Liver (tissue), 3 donors: ENCODE data around the gene HOXD4.

Source experiments
- CTCF ChIP-seq: fragments of 150-350 bp; IDR thresholded peaks from 2 replicates; pipeline ENCODE4 v1.5.1; 2017; ENCODE audit warnings: improper control_type of control experiment, low read depth, low read length; ENCODE audit not compliant: missing input control
- EGR1 ChIP-seq, 2 donors: IDR thresholded peaks; 2 replicates each; pipeline ENCODE4 v1.6.1; 2016 to 2018; ENCODE audit warnings: antibody characterized with exemption in 2 of 2, low read depth in 2 of 2
- FOXA1 ChIP-seq: IDR thresholded peaks from 2 replicates; pipeline ENCODE4 v1.6.1; 2016; ENCODE audit warnings: antibody characterized with exemption
- GABPA ChIP-seq, 2 donors: IDR thresholded peaks in 1 of 2; conservative IDR thresholded peaks in 1 of 2; 2 replicates each; pipeline ENCODE4 v1.6.1; 2016; ENCODE audit warnings: antibody characterized with exemption in 2 of 2, mild to moderate bottlenecking in 1 of 2, moderate library complexity in 1 of 2
- HNF4G ChIP-seq: IDR thresholded peaks from 2 replicates; pipeline ENCODE4 v1.6.1; 2016; ENCODE audit warnings: antibody characterized with exemption
- JUND ChIP-seq, 2 donors: IDR thresholded peaks; 2 replicates each; pipeline ENCODE4 v1.6.1; 2016; ENCODE audit warnings: antibody characterized with exemption in 2 of 2
- MAX ChIP-seq: IDR thresholded peaks from 2 replicates; pipeline ENCODE4 v1.6.1; 2016; ENCODE audit warnings: antibody characterized with exemption
- RAD21 ChIP-seq, 2 donors: IDR thresholded peaks; 2 replicates each; pipeline ENCODE4 v1.6.1; 2016; ENCODE audit warnings: antibody characterized with exemption in 2 of 2, mild to moderate bottlenecking in 2 of 2
- REST ChIP-seq: IDR thresholded peaks from 2 replicates; pipeline ENCODE4 v1.6.1; 2016; ENCODE audit warnings: antibody characterized with exemption, mild to moderate bottlenecking
- RXRA ChIP-seq, 2 donors: IDR thresholded peaks; 2 replicates each; pipeline ENCODE4 v1.6.1; 2017 to 2018; ENCODE audit warnings: antibody characterized with exemption in 2 of 2, mild to moderate bottlenecking in 1 of 2
- YY1 ChIP-seq: IDR thresholded peaks from 2 replicates; pipeline ENCODE4 v1.6.1; 2016; ENCODE audit warnings: antibody characterized with exemption, mild to moderate bottlenecking
- ZBTB33 ChIP-seq: IDR thresholded peaks from 2 replicates; pipeline ENCODE4 v1.6.1; 2016; ENCODE audit warnings: antibody characterized with exemption
- donor health status: healthy.
- donor health status: healthy.

- TF ChIP-seq CTCF, result no peak
- no peak for TF ChIP-seq FOXA1
- TF ChIP-seq RXRA (IDR thresholded peaks at IDR 0.05), result no peak
- TF ChIP-seq EGR1 (IDR thresholded peaks at IDR 0.05; ENCODE audit: low read depth in 2 of 2), result no peak
- TF ChIP-seq ZBTB33, result no peak
- TF ChIP-seq JUND (IDR thresholded peaks at IDR 0.05), result no peak
- no peak for TF ChIP-seq YY1
- TF ChIP-seq RAD21 (IDR thresholded peaks at IDR 0.05), result no peak
- no peak for TF ChIP-seq GABPA (IDR thresholded peaks at IDR 0.05 in 1 of 2, conservative IDR thresholded peaks at IDR 0.05 in 1 of 2)
- TF ChIP-seq HNF4G, result no peak
- TF ChIP-seq MAX, result no peak
- TF ChIP-seq REST, result no peak
Measured at GRCh38 chr2:176130147-176130956, 21.0 kb upstream of the HOXD4 start.
